Liver (tissue), 9 donors: ENCODE data around the gene GLP1R. TPM values are rescaled to one million over a fixed set of nuclear protein-coding genes. Genes with fewer than 3 reads are reported as not detected.

ENCODE experiments used
- DNase-seq: peaks from one replicate; pipeline ENCODE4 v3.0.0-alpha.2; 2017; ENCODE audit warnings: low spot score
- H3K27ac ChIP-seq, 2 donors: one replicate each; pipeline ENCODE4 v1.7.0; 2013; ENCODE audit warnings: inconsistent platforms in 2 of 2, low read length in 2 of 2, control low read depth in 1 of 2, low read depth in 1 of 2, mild to moderate bottlenecking in 1 of 2
- H3K27me3 ChIP-seq, 4 donors: one replicate each; pipeline versions ENCODE4 v1.6.1 to v1.7.0; 2013; ENCODE audit warnings: low read length in 3 of 4, inconsistent platforms in 1 of 4, mild to moderate bottlenecking in 1 of 4, moderate library complexity in 1 of 4; ENCODE audit not compliant: control insufficient read depth in 4 of 4, insufficient read depth in 4 of 4
- H3K36me3 ChIP-seq, 4 donors: one replicate each; pipeline versions ENCODE4 v1.6.1 to v1.7.0; 2013; ENCODE audit warnings: low read length in 3 of 4, mild to moderate bottlenecking in 3 of 4, low read depth in 1 of 4, moderate library complexity in 1 of 4; ENCODE audit not compliant: control insufficient read depth in 4 of 4, insufficient read depth in 3 of 4
- H3K4me1 ChIP-seq, 4 donors: one replicate each; pipeline versions ENCODE4 v1.6.1 to v1.7.0; 2013; ENCODE audit warnings: low read length in 3 of 4, mild to moderate bottlenecking in 3 of 4, moderate library complexity in 1 of 4; ENCODE audit not compliant: control insufficient read depth in 4 of 4, insufficient read depth in 4 of 4
- H3K4me3 ChIP-seq, 3 donors: one replicate each; pipeline versions ENCODE4 v1.6.1 to v1.7.0; 2013; ENCODE audit warnings: low read length in 3 of 3, control low read depth in 1 of 3, low read depth in 1 of 3, mild to moderate bottlenecking in 1 of 3
- H3K9ac ChIP-seq, 2 donors: one replicate each; pipeline ENCODE4 v1.7.0; 2013; ENCODE audit warnings: low read length in 2 of 2, mild to moderate bottlenecking in 2 of 2, moderate library complexity in 2 of 2, control low read depth in 1 of 2, low read depth in 1 of 2
- H3K9me3 ChIP-seq, 4 donors: one replicate each; pipeline versions ENCODE4 v1.6.1 to v1.7.0; 2013; ENCODE audit warnings: low read length in 3 of 4; ENCODE audit not compliant: control insufficient read depth in 4 of 4
- CTCF ChIP-seq: fragments of 150-350 bp; IDR thresholded peaks from 2 replicates; pipeline ENCODE4 v1.5.1; 2017; ENCODE audit warnings: improper control_type of control experiment, low read depth, low read length; ENCODE audit not compliant: missing input control
- EGR1 ChIP-seq, 2 donors: IDR thresholded peaks; 2 replicates each; pipeline ENCODE4 v1.6.1; 2016 to 2018; ENCODE audit warnings: antibody characterized with exemption in 2 of 2, low read depth in 2 of 2
- FOXA1 ChIP-seq: IDR thresholded peaks from 2 replicates; pipeline ENCODE4 v1.6.1; 2016; ENCODE audit warnings: antibody characterized with exemption
- FOXA2 ChIP-seq: IDR thresholded peaks from 2 replicates; pipeline ENCODE4 v1.6.1; 2016; ENCODE audit warnings: antibody characterized with exemption
- HNF4A ChIP-seq, 2 donors: conservative IDR thresholded peaks; 2 replicates each; pipeline ENCODE4 v1.6.1; 2016; ENCODE audit warnings: antibody characterized with exemption in 2 of 2, mild to moderate bottlenecking in 2 of 2
- HNF4G ChIP-seq: IDR thresholded peaks from 2 replicates; pipeline ENCODE4 v1.6.1; 2016; ENCODE audit warnings: antibody characterized with exemption
- MAX ChIP-seq: IDR thresholded peaks from 2 replicates; pipeline ENCODE4 v1.6.1; 2016; ENCODE audit warnings: antibody characterized with exemption
- NR2F2 ChIP-seq: IDR thresholded peaks from 2 replicates; pipeline ENCODE4 v1.6.1; 2016; ENCODE audit warnings: antibody characterized with exemption
- RAD21 ChIP-seq, 2 donors: IDR thresholded peaks; 2 replicates each; pipeline ENCODE4 v1.6.1; 2016; ENCODE audit warnings: antibody characterized with exemption in 2 of 2, mild to moderate bottlenecking in 2 of 2
- REST ChIP-seq: IDR thresholded peaks from 2 replicates; pipeline ENCODE4 v1.6.1; 2016; ENCODE audit warnings: antibody characterized with exemption, mild to moderate bottlenecking
- RXRA ChIP-seq, 2 donors: IDR thresholded peaks; 2 replicates each; pipeline ENCODE4 v1.6.1; 2017 to 2018; ENCODE audit warnings: antibody characterized with exemption in 2 of 2, mild to moderate bottlenecking in 1 of 2
- SP1 ChIP-seq: IDR thresholded peaks from 2 replicates; pipeline ENCODE4 v1.6.1; 2018; ENCODE audit warnings: antibody characterized with exemption, mild to moderate bottlenecking
- TAF1 ChIP-seq: conservative IDR thresholded peaks from 2 replicates; pipeline ENCODE4 v1.6.1; 2016; ENCODE audit warnings: antibody characterized with exemption, mild to moderate bottlenecking
- ZBTB33 ChIP-seq: IDR thresholded peaks from 2 replicates; pipeline ENCODE4 v1.6.1; 2016; ENCODE audit warnings: antibody characterized with exemption
- WGBS: extraction: QIAGEN DNeasy Blood & Tissue Kit; methylation state at CpG from one replicate; pipeline ENCODE4 v1.1.7; 2013; 5-methylcytosine and 5-hydroxymethylcytosine counted together
- polyA plus RNA-seq, 2 donors: library from polyadenylated mRNA; stranded (reverse) in 1 of 2; unstranded in 1 of 2; fragments of 200-250 nt in 1 of 2; fragments of >200 nt in 1 of 2; fragmentation: Nextera tagmentation in 1 of 2; extraction: Ambion mirVana in 1 of 2; gene quantifications; one replicate each; pipeline versions ENCODE4 v1.2.1 to v1.2.3, GENCODE V29; 2013 to 2015
- total RNA-seq, 2 donors: library from RNA; depleted of rRNA; stranded (reverse); fragments of >200 nt; gene quantifications; one replicate each; pipeline ENCODE4 v1.2.3, GENCODE V29; 2014
- donor health status: healthy.
- donor health status: healthy.
- donor health status: healthy.
- donor health status: healthy.
- donor health status: healthy.

GLP1R gene
- total and polyA plus RNA-seq, 4 donors = not detected

- TF ChIP-seq ZBTB33 = no peak
- TF ChIP-seq CTCF = no peak
- TF ChIP-seq NR2F2 = no peak
- no peak for TF ChIP-seq EGR1 (IDR thresholded peaks at IDR 0.05; ENCODE audit: low read depth in 2 of 2)
- TF ChIP-seq HNF4A (conservative IDR thresholded peaks at IDR 0.05) = no peak
Observed at GRCh38 chr6:39003492-39003891, 45.1 kb upstream of the GLP1R start (continued).

- TF ChIP-seq RAD21 (IDR thresholded peaks at IDR 0.05) = no peak
- no peak for TF ChIP-seq NR2F2
- TF ChIP-seq CTCF = no peak
- no peak for TF ChIP-seq FOXA2
- TF ChIP-seq MAX = no peak
- TF ChIP-seq REST = no peak
- TF ChIP-seq TAF1 = no peak
- TF ChIP-seq FOXA1 = no peak
- TF ChIP-seq HNF4A (conservative IDR thresholded peaks at IDR 0.05) = no peak
- no peak for TF ChIP-seq RXRA (IDR thresholded peaks at IDR 0.05)
- TF ChIP-seq HNF4G = no peak
- no peak for TF ChIP-seq SP1
- TF ChIP-seq EGR1 (IDR thresholded peaks at IDR 0.05; ENCODE audit: low read depth in 2 of 2) = no peak
- Histone ChIP-seq H3K4me1 (no peaks in the 10 kb centered on the region), H3K4me3 (no peak overlapping the region), H3K27me3 (peaks cover 0 to 9% (median 8%) of the 10 kb centered on the region in 4 donors), H3K36me3 (no peaks in the 10 kb centered on the region), H3K27ac (no peak overlapping the region), H3K9me3 (no peaks in the 10 kb centered on the region), H3K9ac (no peak overlapping the region)
- 85% methylated on average over 2 of the region's 2 CpGs for WGBS
- DNase-seq = no peak
Observed at GRCh38 chr6:39004801-39005200, 43.8 kb upstream of the GLP1R start.
